GM23248 (cell line): Measurements from ENCODE around the gene FAM163B.

Source experiments
- EZH2 ChIP-seq: fragments of 200-600 bp; sonication (generic); IDR thresholded peaks from 2 replicates; pipeline ENCODE4 v1.6.1; 2018; ENCODE audit warnings: antibody characterized with exemption, mild to moderate bottlenecking; ENCODE audit not compliant: insufficient read depth, poor library complexity, severe bottlenecking
- EZH2phosphoT487 ChIP-seq: fragments of 200-600 bp; sonication (generic); IDR thresholded peaks from 2 replicates; pipeline ENCODE4 v1.6.1; 2018; ENCODE audit warnings: antibody characterized with exemption, moderate library complexity, mild to moderate bottlenecking, low read depth; ENCODE audit not compliant: insufficient read depth

DNA sequence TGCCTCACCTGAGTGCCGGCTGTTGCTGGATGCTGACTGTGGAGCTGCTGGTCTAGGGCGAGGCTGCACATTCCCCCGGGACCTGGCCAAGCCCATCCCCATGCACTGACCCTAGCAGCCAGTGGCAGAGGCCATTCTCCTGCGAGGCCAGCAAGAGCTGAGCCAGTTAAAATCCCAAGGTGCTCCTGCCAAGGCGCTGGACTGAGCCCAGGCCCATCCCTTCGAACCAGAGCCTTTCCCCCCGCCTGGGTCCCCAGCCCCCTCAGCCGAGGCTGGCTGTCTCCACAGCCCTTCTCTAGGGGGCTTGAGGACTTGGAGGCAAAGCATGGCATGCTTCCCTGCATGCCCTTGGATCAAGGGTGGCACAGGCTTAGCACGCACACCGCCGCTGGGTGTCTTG is 73.1 kb downstream of the FAM163B start:
- TF ChIP-seq EZH2 = no peak
- TF ChIP-seq EZH2phosphoT487 = no peak
